ENCODE data around the gene NXT1.

GRCh38 chr20:23325107-23325506, 25.5 kb upstream of the NXT1 start:
- TF ChIP-seq CTCF (IDR thresholded peaks at IDR 0.05) (no peak), POLR2AphosphoS5 (IDR thresholded peaks at IDR 0.05) (no peak), POLR2A (IDR thresholded peaks at IDR 0.05) (no peak), EP300 (IDR thresholded peaks at IDR 0.05) (no peak)

All from gastroesophageal sphincter (tissue), 3 donors.